Pulmonary artery endothelial cell (primary cell): ENCODE data around the gene PSMD6. TPM values are rescaled to one million over a fixed set of nuclear protein-coding genes. Genes with fewer than 3 reads are reported as not detected.

Experiments
- DNase-seq: peaks from one replicate; pipeline ENCODE4 v3.0.0-alpha.2; 2011; ENCODE audit warnings: low read depth, low spot score
- total RNA-seq: library from RNA; depleted of rRNA; stranded (reverse); fragments of >200 nt; gene quantifications from 2 replicates; pipeline ENCODE4 v1.2.3, GENCODE V29; 2014

Gene PSMD6
- total RNA-seq, 1 donor from 2014 or later: 128 TPM

DNA sequence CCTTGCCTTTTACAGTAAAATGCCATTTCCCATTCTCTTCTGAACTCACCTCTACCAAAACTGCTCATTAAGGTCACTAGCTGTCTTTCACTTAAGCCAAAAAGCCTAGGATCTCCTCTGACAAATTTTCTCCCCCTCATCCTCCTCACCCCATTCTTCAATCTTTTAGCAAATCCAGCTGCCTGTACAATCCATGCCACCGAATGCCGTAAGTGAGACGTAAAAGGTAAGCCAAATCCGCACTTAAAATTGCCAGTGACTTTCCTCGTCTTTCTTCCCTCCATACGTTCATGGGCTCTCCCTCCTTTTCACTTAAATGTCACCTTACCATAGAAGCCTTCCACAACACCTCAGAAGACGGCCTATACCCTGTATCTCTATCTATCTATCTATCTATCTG, 13.8 kb downstream of the PSMD6 start:
- no peak for DNase-seq

DNA sequence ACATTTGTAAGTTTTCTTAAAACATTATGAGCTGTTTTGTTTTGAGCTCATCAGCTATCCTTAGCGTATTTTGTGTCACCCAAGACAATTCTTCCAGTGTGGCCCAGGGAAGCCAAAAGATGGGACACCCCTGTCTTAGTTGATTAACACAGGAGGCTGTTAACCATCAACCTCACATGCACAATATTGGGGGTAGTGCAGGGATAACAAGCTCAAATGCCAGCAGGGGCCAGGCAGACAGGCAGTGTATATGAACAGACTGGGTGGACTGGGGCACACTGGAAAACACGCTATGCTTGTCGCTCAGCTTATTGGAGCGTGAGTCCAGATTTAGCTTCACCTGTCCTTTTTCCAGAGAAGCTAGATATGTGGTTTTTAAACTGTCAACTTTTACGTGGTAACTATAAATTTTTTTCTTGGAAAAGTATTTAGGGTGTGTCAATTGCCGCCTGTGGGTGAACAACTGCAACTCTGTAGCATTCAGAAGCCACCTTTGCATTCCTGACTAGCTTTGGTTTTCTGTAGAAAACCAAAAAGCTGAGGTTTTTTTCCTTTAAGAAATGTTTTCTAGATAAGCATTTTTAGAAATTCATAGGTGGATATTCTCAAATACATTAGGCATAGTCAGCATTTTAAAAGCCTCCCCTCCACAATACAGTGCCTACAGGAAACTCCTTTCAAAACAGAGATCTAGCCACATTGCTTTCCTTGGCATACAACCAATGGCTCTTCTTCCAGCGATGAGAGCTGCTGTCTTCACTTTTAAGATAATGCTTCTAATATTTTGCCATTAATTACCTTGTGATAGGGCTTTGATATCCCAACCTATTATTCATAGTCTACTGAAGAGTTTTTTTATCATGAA, 14.6 kb downstream of the PSMD6 start:
- peak; percentile 5 for DNase-seq

DNA sequence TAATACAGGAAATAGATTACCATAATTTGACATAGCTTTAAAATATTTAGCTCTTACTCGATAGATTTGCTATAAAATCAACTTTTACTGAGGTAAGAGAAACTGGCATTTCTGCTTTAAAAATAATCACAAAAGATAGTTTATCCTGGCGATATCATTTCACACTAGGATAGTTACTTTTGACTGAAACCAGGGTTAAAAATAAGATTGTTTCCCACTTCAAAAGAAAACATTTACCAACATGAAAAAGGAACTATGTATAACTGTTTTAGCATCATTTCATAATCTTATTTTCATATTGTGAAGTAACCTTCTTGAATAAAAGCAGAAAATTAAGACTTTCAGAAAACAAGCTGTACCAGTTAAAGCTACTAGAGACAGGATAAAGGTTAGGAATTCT, 15.3 kb downstream of the PSMD6 start:
- no peak for DNase-seq

GRCh38 chr3:64003589-64003988, 19.7 kb downstream of the PSMD6 start:
- no peak for DNase-seq

DNA sequence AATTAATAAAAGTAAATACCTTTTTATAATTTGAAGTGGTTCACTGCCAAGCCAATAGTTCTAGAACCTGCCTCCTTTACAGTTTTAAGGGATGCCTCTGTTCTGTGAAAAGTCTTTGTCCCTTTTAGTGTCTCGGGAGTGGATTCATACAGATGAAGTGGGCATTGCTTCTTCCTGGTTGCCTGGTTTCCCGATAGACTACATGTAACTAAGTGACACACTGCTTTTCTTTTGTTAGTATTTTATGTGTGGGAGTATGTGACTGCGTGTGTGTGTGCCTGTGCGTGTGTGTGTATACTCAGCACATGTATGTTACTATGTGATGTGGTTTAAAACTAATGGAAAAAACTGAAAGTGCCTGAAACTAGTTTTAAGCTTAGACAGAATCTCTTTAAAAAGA, 21.1 kb downstream of the PSMD6 start:
- no peak for DNase-seq

- DNase-seq: no peak
Measured at GRCh38 chr3:64000453-64001055, 22.7 kb downstream of the PSMD6 start.

DNA sequence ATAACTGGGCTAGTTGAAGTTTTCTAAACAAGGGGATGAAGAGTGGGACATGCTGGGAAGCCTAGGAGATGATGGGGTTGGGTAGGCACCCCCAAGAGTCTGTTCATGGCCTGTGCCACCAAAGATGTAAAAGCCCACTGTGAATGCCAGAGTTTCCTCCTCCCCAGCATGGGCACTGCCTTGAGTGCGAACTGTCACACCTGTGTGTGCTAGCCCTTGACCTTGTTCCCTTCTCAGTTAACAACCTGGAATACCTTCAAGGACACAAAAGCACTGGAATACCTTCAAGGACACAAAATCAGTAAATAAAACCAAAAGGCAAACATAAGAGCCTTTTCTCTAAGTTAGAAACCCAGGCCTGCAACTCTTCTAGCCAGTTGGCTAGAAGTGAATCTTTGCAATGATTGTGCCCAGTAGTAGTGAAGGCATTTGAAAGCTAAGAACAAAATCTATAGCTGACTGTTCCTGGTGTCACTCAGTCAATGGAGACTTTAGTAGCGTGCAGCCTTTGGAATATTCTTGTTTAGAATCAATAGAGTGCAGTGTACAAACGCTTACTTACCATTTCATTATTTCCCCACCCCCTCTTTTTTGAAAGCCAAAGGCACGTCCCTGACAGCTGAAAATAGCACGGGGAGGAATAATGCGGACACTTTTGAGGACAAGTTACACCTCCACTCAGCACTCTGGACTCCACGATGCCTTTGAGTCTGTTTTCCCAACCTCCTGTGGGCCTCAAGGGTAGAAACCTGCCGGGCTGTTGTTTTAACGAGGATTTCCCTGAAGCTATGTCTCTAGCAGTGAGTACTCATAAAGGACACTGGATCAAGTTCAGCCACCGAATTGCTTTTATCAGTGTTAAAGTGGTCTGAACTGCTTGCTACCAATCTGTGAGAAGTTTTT, 24.2 kb downstream of the PSMD6 start:
- no peak for DNase-seq

DNA sequence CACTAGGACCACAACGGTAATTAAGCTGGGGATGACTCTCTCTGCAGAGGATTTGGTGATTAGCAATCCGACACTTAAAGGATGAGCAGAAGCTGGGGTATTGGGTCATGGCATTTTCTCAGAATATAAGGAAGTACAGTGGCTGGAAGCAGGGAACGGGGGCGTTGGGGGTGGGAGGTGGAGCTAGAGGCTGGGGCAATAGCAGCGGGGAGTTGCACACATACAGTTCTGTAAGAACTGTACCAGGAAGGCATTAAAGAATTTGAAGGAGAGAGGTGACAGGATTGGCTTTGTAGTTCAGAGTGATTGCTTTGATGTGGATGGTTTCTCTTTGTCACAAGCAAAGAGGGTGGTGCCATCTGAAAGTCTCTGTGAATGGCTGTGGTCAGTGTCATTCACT, 28.2 kb downstream of the PSMD6 start:
- DNase-seq: no peak

- peak; percentile 46 for DNase-seq
Measured at GRCh38 chr3:63993653-63994079, 29.6 kb downstream of the PSMD6 start.

DNA sequence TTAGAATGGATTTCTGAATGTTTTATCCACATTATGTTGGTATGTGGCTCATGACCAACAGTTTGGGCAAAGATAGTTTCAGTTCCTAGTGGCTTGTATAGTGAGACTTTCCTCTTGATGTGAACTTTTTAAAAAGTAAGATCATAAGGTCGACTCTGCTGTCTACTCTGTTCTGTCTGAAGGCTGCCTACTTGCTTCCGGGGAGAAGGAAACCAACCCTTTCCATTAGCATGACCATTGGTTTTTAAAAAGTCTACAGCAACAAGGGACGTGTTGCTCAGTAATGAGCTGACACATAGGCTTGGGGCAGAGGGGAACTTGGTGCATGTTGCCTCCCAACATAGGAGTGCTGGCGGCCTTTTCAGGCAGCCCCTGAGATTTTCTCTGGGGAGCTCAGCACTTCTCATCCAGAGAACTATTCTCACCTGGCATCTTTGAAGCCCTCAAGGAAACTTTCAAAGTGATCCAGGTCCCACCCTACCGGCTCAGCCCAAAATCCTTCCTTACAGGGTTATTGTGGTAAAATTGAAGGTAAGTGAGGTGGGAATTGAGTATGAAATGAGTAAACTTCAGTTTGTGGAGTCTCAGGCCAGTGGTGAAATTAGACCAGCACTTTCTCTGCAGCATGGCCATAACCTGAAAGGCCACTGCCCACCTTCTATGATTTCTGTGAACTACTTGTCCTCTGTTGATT, 30.6 kb downstream of the PSMD6 start:
- DNase-seq: no peak

- DNase-seq: no peak
Measured at GRCh38 chr3:63991666-63992065, 31.6 kb downstream of the PSMD6 start.

DNA sequence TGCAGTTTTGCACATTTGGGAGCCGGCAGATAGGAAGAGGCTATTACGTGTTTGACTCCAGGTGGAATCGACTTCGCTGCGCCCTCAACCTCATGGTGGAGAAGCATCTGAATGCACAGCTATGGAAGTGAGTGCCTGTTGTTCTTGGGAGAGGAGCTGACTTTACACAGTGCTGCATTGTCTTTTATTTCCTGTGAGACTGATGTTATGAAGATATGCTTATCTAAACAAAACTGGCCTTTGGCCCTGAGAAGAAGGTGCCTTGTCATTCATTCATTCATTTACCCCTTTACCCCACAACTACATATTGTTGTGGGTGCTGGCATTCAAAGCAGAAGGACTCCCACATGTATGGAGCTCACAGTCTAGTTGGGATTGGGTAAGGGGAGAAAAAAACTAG, 32.6 kb downstream of the PSMD6 start:
- DNase-seq: no peak

DNA sequence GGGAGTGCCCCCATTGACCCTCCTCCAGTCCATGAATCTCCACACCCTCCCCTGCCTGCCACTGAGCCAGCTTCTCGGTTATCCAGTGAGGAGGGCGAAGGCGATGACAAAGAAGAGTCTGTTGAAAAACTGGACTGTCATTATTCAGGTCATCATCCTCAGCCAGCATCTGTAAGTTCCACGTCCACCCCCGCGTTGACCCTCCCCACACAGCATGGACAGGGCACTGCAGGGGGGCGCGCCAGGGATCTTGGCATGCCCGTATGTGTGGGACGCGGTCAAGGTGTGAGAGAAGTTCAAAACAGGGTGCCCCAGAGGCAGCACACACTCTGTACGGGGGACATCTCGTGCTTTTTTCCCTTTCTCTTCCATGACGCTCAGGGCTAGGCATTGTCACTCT, 33.1 kb downstream of the PSMD6 start:
- DNase-seq: no peak

DNA sequence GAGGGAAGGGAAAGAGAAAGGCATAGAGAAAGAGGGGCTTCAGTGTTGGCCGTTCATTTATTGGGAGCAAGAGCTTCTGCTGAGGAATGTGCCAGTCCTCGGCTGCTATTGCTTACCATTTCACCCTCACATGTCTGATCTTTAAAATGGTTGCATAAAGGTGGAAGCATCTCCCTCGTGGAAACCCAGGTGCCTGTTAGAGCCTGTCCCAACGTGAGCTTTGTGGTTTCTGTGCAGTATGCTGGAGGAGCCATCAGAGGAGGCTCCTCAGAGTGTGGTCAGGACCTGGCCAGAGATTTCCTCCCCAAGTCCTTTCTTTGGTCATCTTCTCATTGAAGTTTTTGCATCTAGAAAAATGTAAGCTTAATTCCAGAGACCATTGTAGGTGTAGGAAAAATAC, 34.4 kb downstream of the PSMD6 start:
- no peak for DNase-seq

DNA sequence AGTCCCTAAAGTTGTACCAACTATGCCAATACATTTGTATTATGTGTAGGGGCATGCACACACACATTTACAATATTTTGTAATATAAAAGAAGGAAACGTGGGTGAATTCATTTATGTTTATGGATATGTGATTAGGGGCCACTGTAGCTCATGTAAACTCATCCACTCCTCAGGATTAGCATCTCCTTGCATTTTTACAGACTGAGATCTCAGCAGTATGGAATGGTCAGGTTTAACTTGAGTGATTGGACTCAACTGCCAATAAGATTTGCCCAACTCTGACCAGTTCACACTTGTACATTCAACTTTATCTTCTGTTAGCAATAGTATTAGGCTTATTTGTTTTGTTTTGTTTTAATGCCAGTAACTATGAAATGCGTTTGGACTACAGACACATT, 36.5 kb downstream of the PSMD6 start:
- no peak for DNase-seq

- no peak for DNase-seq
Measured at GRCh38 chr3:63986146-63986545, 37.1 kb downstream of the PSMD6 start.

DNA sequence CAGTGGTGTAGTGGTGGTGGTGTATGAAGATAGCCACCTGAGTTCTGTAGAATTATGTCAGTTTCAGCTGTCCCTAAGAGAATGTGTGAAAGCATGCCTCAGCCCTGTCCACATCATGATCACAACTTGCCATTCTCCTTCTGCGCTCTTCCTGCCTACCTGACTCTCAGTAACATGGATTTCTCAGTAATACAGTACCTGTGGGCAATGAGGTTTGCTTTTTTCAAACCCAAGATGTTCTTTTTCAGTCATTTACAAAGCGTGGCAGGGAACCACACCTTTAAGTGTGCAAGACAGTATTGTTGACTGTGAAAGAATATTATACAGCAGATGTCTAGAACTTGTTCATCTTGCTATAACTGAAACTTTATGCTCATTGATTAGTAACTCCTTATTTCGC, 38.9 kb downstream of the PSMD6 start:
- no peak for DNase-seq

DNA sequence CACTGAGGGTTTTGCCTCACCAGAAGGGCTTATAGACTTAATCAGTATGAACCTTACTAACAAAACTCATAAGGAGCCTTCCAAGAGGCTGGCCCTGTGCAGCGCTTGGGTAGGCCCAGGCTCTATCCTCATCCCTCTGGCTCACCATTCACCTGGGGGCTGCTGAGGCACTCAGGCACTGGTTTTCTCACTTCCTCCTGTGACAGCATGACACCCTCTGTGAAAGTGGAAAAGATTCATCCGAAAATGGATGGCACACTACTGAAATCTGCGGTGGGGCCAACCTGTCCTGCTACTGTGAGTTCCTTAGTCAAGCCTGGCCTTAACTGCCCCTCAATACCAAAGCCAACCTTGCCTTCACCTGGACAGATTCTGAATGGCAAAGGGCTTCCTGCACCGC, 41.3 kb downstream of the PSMD6 start:
- no peak for DNase-seq

GRCh38 chr3:63980830-63981498, 42.3 kb downstream of the PSMD6 start:
- DNase-seq: no peak

GRCh38 chr3:63980019-63980418, 43.3 kb downstream of the PSMD6 start:
- DNase-seq: no peak
